HG02870 (cell line): Measurements from ENCODE around the gene C19orf53.

Source experiments
- ATAC-seq: cut with Tn5 transposase; IDR thresholded peaks from one replicate; pipeline ENCODE4 v1.9.1; 2021; ENCODE audit warnings: mild to moderate bottlenecking, moderate library complexity; ENCODE audit not compliant: unreplicated experiment

Gene C19orf53

GRCh38 chr19:13825489-13826441, 51.5 kb downstream of the C19orf53 start:
- ATAC-seq, result no peak

GRCh38 chr19:13826652-13827235, 52.5 kb downstream of the C19orf53 start:
- ATAC-seq, result no peak

- no peak for ATAC-seq
These were observed 53.4 kb downstream of the C19orf53 start for GRCh38 chr19:13827656-13828055.
